Measurements from ENCODE around the gene ELL3.
"Not testable (repeated sequence)": the region's sequence is repeated elsewhere in the genome, so short reads cannot be mapped to it uniquely, and the experiment has no call there.

Gene ELL3

DNA sequence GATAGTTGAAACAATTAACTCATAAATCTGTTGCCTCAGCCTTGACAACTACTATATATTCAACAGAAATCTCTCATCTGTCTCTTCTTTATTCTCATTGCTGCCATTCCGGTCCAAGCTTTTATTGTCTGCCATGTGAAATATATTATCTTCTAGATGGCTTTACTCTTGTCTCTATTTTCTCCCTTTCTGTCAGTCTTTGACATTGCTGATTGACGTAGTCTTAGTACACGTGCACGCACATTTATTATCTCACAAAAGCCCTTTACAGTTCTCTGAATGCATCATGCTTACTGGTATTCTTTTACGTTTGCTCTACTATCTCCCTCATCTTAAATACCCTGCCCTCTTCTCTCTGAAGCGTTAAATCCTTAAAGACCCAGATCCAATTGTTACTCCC lies 24.9 kb downstream of the ELL3 start:
- Histone ChIP-seq H3K27me3 (no peaks in the 10 kb centered on the region), H3K9me3 (replicated peaks in 1 of 11) (no peaks in the 10 kb centered on the region), H3K4me3 (no peak overlapping the region), H4K20me1 (peaks cover 98 to 100% (median 99%) of the 10 kb centered on the region in 11 experiments; a peak in 21 of 22 replicates), H3K36me3 (peaks cover 59 to 83% (median 77%) of the 10 kb centered on the region in 11 experiments), H3K4me1 (peaks cover 28 to 55% (median 41%) of the 10 kb centered on the region in 10 experiments), H3K4me2 (peak overlapping the region in 3 of 11 experiments; percentile 88 to 96 (median 92); a peak in 2 of 22 replicates), H3K27ac (no peak overlapping the region), H3K9ac (peak overlapping the region in 1 of 11 experiments; percentile 26; a peak in 1 of 22 replicates)
- TF ChIP-seq Cebpa-rat (IDR thresholded peaks at IDR 0.05): no peak

DNA sequence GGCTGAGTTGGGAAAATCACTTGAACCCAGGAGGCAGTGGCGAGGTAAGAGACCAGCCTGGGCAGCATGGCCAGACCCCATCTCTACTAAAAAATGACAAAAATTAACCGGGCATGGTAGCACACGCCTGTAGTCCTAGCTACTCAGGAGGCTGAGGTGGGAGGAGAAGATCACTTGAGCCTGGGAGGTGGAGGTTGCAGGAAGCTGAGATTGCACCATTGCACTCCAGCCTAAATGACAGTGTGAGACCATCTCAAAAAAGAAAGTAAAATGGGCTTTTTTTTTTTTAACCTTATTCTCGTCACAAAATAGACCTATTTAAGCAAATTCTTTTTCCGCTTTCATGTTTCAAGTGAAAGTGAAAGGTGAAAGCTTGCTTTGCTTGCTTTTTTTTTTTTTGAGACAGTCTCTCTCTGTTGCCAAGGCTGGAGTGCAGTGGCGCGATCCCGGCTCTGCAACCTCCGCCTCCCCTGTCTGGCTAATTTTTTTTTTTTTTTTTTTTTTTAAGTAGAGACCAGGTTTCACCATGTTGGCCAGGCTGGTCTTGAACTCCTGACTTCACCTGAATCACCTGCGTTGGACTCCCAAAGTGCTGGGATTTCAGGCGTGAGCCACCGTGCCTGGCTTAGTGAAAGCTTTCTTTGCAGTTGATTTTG lies 26.9 kb downstream of the ELL3 start:
- no peaks in the 10 kb centered on the region for H3K27me3 ChIP-seq
- peak overlapping the region in 9 of 10 experiments; percentile 38 to 95 (median 88); a peak in 19 of 20 replicates for H3K4me3 ChIP-seq
- H3K4me2 ChIP-seq: peak overlapping the region; percentile 82 to 96 (median 88)
- peak overlapping the region; percentile 33 to 98 (median 58); a peak in 19 of 22 replicates for H3K9ac ChIP-seq
- no peaks in the 10 kb centered on the region for H3K9me3 ChIP-seq (replicated peaks in 1 of 11)
- peak overlapping the region in 8 of 11 experiments; percentile 18 to 60 (median 45); a peak in 14 of 22 replicates for H3K27ac ChIP-seq
- peaks cover 78 to 83% (median 80%) of the 10 kb centered on the region in 11 experiments; a peak in 21 of 22 replicates for H4K20me1 ChIP-seq
- TF ChIP-seq Cebpa-rat (IDR thresholded peaks at IDR 0.05): peak in 2 of 11 experiments; percentile 62 to 69; a peak in 3 of 22 replicates
- H3K4me1 ChIP-seq: peaks cover 34 to 64% (median 46%) of the 10 kb centered on the region in 10 experiments
- peaks cover 39 to 62% (median 57%) of the 10 kb centered on the region in 11 experiments for H3K36me3 ChIP-seq

DNA sequence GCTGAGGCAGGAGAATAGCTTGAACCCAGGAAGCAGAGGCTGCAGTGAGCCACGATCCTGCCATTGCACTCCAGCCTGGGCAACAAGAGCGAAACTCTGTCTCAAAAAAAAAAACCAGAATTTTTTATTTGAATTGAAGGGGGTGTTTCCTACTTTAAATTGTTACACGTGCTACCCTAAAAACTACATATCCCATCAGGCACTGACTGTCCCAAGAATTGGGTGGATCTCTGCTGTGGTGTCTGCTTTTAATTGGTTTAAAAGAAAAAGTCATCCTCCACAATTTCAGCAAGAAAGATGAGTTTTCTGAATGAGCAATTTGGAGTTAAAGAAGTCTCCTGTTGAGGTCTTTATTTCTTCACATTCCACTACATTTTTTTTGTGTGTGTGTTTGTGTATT lies 28.4 kb downstream of the ELL3 start:
- Histone ChIP-seq H4K20me1 (peaks cover 64 to 69% (median 65%) of the 10 kb centered on the region in 11 experiments; a peak in 21 of 22 replicates), H3K36me3 (peaks cover 24 to 48% (median 42%) of the 10 kb centered on the region in 11 experiments), H3K27me3 (no peaks in the 10 kb centered on the region), H3K9ac (peak overlapping the region in 9 of 11 experiments; percentile 95 to 98 (median 97); a peak in 16 of 22 replicates), H3K4me1 (peaks cover 38 to 70% (median 48%) of the 10 kb centered on the region in 10 experiments), H3K4me2 (peak overlapping the region; percentile 82 to 96 (median 88)), H3K4me3 (peak overlapping the region; percentile 82 to 95 (median 88); a peak in 19 of 20 replicates), H3K9me3 (replicated peaks in 1 of 11) (no peaks in the 10 kb centered on the region), H3K27ac (peak overlapping the region in 1 of 11 experiments; percentile 97; a peak in 2 of 22 replicates)
- no peak for TF ChIP-seq Cebpa-rat (IDR thresholded peaks at IDR 0.05)

DNA sequence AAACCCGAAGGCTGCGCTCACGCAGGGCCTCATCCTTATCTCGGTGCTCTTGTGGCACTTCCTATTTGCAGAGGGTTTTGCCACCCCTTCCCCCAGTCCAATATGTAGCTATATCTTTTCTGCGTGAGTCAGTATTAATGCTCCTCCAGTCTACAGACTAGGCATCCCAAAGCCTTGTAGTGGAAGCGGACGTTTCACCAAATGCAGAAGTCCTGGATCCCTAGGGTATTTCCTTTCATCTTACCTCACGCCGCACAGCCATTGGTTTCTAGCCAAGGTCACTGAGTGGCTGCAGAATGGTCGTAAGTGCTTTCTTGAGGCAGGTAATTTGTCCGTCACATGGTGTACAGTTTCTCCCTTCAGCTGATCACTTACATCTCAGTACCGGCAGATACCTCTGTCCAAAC lies 29.9 kb downstream of the ELL3 start:
- not testable (repeated sequence) for H3K9me3 ChIP-seq (replicated peaks in 1 of 11); H3K27me3 ChIP-seq
- peak overlapping the region; percentile 93 to 99 (median 96) for H3K27ac ChIP-seq
- H3K4me2 ChIP-seq: peak overlapping the region; percentile 82 to 96 (median 88)
- peak overlapping the region; percentile 82 to 95 (median 88) for H3K4me3 ChIP-seq
- H3K9ac ChIP-seq: peak overlapping the region; percentile 95 to 98 (median 97)
- H3K36me3 ChIP-seq: peaks cover 9 to 33% (median 27%) of the 10 kb centered on the region in 11 experiments
- peaks cover 38 to 63% (median 48%) of the 10 kb centered on the region in 10 experiments for H3K4me1 ChIP-seq
- H4K20me1 ChIP-seq: peaks cover 49 to 54% (median 50%) of the 10 kb centered on the region in 11 experiments; a peak in 21 of 22 replicates

DNA sequence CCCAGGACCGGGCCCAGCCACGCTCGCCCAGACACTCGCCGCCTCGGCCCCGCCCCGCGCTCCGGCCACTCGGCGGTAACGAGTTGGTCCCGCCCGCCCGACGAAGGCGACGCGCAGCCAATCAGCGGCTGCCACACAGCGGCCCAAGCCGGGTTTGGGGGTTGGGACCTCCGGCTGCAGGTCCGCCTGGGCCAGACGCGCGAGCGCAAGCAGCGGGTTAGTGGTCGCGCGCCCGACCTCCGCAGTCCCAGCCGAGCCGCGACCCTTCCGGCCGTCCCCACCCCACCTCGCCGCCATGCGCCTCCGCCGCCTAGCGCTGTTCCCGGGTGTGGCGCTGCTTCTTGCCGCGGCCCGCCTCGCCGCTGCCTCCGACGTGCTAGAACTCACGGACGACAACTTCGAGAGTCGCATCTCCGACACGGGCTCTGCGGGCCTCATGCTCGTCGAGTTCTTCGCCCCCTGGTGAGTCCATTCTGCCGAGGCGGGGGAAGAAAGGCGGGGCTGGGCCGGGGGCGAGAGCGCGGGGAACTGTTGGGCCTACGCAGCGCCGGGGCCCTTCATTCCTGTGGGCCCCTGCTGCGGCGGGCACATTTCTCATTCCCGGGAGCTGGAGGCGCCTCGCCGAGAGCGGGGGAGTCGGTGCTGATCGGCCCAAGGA lies 30.4 kb downstream of the ELL3 start, which contains the start of gene PDIA3:
TSS of gene PDIA3 (plus strand) at position 194 of the 658 bp plus-strand sequence. CDS start at position 296, 102 bp downstream.
- Histone ChIP-seq H3K4me2 (peak within 1 kb of the TSS; percentile 83 to 96 (median 89)), H3K36me3 (peaks cover 4 to 28% (median 22%) of the 10 kb centered on the region in 11 experiments), H3K27ac (peak within 1 kb of the TSS; percentile 93 to 99 (median 96)), H3K4me1 (peaks cover 38 to 58% (median 46%) of the 10 kb centered on the region in 10 experiments), H3K9ac (peak within 1 kb of the TSS; percentile 95 to 98 (median 97)), H3K4me3 (peak within 1 kb of the TSS; percentile 82 to 95 (median 88)), H4K20me1 (peaks cover 44 to 49% (median 45%) of the 10 kb centered on the region in 11 experiments; a peak in 21 of 22 replicates)
- H3K9me3 ChIP-seq (replicated peaks in 1 of 11); H3K27me3 ChIP-seq: not testable (repeated sequence)

DNA sequence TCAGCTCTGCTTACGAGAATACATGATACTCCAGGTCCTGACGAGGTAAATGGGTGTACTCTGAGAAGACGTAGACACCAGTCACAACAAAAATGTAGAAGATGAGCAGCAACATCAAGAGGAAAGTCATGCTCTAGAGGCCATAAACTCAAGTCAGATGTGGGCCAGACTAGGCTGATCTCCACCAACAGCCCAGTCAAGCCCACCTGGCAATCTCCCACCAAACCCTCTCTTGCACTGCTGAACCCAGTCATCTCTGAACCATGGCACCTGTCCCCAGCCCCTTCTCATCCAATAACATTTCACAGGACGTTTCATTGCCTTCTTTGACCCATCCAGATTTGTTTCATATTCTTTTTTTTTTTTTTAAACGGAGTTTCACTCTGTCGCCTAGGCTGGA lies 41.4 kb downstream of the ELL3 start:
- Histone ChIP-seq H3K27ac (no peak overlapping the region), H3K36me3 (no peaks in the 10 kb centered on the region), H3K9me3 (replicated peaks in 1 of 11) (no peaks in the 10 kb centered on the region), H4K20me1 (no peaks in the 10 kb centered on the region), H3K9ac (no peak overlapping the region), H3K4me1 (peaks cover 0 to 9% (median 0%) of the 10 kb centered on the region in 10 experiments; a peak in 4 of 20 replicates), H3K27me3 (no peaks in the 10 kb centered on the region), H3K4me2 (peak overlapping the region in 4 of 11 experiments; percentile 2 to 36 (median 10); a peak in 2 of 22 replicates), H3K4me3 (no peak overlapping the region)
- no peak for TF ChIP-seq Cebpa-rat (IDR thresholded peaks at IDR 0.05)

DNA sequence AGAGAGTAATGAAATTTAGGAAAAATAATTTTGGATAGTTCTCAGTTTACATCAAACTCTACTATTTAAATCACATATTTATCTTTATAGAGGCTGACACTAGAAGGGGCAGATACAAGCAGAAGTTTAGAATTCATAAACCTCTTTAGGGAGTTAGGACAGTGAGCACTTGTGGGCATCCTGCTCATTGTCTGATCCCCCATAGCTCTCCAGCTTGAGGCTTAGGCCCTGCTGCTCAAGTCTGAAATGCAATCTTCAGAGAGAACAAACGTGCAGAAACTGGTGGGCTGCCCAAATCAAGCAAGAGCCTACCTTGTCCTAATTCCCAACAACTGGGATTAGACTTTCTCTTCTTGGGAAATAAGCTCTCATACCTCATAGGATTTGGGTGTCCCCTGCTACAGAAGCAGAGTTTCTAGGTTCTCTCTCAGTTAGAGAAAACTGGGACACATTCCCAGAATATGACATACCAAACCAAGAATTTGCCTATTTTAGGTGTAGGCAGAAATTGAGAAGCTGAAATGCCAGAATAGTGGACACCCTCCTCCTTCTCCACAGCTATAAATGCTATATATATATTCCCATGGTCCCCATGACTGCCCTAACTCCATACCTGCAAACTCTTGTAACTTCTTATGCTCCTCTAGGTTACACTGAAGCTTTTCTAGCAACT lies 48.6 kb downstream of the ELL3 start:
- not testable (repeated sequence) for H3K4me3 ChIP-seq; H3K27me3 ChIP-seq; H4K20me1 ChIP-seq; H3K9me3 ChIP-seq (replicated peaks in 1 of 11); H3K4me2 ChIP-seq; H3K27ac ChIP-seq; H3K9ac ChIP-seq; H3K4me1 ChIP-seq; H3K36me3 ChIP-seq

DNA sequence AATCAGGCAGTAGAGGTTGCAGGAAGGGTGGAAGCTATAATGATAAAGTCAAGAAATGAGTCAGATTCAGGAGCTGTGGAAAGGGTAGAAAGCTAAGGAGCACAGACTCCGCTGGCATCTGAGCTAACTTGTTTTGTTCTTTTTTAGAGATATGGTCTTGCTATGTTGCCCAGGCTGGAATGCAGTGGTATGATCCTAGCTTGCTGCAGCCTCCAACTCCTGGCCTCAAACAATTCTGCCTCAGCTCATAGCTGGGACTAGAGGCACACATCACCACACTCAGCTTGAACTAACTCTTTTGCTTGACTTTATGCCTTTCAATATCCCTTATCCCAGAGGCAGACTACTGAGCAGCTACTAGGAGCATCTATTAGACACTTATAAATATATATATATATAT lies 50.5 kb downstream of the ELL3 start:
- not testable (repeated sequence) for H3K4me3 ChIP-seq; H3K27ac ChIP-seq; H3K4me2 ChIP-seq; H3K9ac ChIP-seq; H3K36me3 ChIP-seq; H4K20me1 ChIP-seq; H3K27me3 ChIP-seq; H3K4me1 ChIP-seq; H3K9me3 ChIP-seq (replicated peaks in 1 of 11)

DNA sequence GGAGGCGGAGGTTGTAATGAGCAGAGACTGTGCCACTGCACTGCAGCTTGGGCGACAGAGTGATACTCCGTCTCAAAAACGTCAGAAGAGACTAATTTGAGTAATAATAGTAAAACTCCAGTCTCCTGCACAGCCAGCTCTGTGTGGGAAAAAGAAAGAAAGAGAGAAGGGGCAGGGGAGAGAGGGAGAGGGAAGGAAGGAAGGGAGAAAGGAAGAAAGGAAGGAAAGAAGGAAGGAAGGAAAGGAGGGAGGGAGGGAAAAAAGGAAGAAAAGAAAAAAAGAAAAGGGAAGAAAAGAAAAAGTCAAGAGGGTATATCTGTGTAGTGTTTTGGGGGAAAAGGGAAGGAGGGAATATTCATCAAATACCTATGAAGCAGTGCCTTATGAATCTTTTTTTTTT lies 53.6 kb downstream of the ELL3 start:
- Histone ChIP-seq H3K9me3 (replicated peaks in 1 of 11) (no peaks in the 10 kb centered on the region), H3K4me3 (no peak overlapping the region), H4K20me1 (no peaks in the 10 kb centered on the region), H3K36me3 (no peaks in the 10 kb centered on the region), H3K9ac (no peak overlapping the region), H3K4me2 (no peak overlapping the region), H3K4me1 (no peaks in the 10 kb centered on the region), H3K27ac (no peak overlapping the region), H3K27me3 (no peaks in the 10 kb centered on the region)
- TF ChIP-seq Cebpa-rat (IDR thresholded peaks at IDR 0.05): no peak

Measured in BLaER1 treated with 17β-estradiol and CSF1 and Interleukin-3, amounts not matched to agents 10 nM and 100 nM (cell line).